DND-41 (cell line): ENCODE measurements around the gene MKI67.

Source experiments
- CTCF ChIP-seq: IDR thresholded peaks from 2 replicates; pipeline ENCODE4 v1.5.1; 2012; ENCODE audit warnings: borderline replicate concordance, low read length, moderate library complexity, mild to moderate bottlenecking; ENCODE audit not compliant: poor library complexity, severe bottlenecking; ENCODE audit errors: extremely low read depth
- EZH2 ChIP-seq: IDR thresholded peaks from 3 replicates; pipeline ENCODE4 v1.6.1; 2012; ENCODE audit warnings: borderline replicate concordance, low read depth, mild to moderate bottlenecking, moderate library complexity, low read length, inconsistent platforms; ENCODE audit not compliant: severe bottlenecking

GRCh38 chr10:128072941-128073645 lies 53.1 kb downstream of the MKI67 start:
- TF ChIP-seq EZH2 (no peak), CTCF (no peak)
